Measurements from ENCODE around the gene AHR. TPM values are rescaled to one million over a fixed set of nuclear protein-coding genes. Genes with fewer than 3 reads are reported as not detected.

The AHR gene
- total RNA-seq, 1 experiment from 2014 or later = 6.1 TPM

- no peak overlapping the region for H3K56ac ChIP-seq (ENCODE audit: insufficient read length, low read depth, low read length)
- Mint-ChIP-seq H3K36me3 (ENCODE audit: insufficient read depth in 1 of 3, low read depth in 3 of 3) (no peaks in the 10 kb centered on the region), H3K4me3 (no peak overlapping the region), H3K27me3 (ENCODE audit: low read depth) (no peaks in the 10 kb centered on the region), H3K27ac (no peak overlapping the region), H3K4me1 (peaks cover 32% of the 10 kb centered on the region in 2 experiments), H3K9me3 (no peaks in the 10 kb centered on the region)
- H3K9me3 ChIP-seq (ENCODE audit: control insufficient read depth, low read depth, low read length) = no peaks in the 10 kb centered on the region
- peaks cover 4% of the 10 kb centered on the region; the same call in 1 of the 2 replicates for H3K4me1 ChIP-seq (ENCODE audit: insufficient read depth, low read length)
- WGBS (ENCODE audit: extremely low coverage, insufficient read length, low lambda C conversion rate) = no CpG with 5 or more reads among the region's 2 CpGs
- H2AK5ac ChIP-seq (ENCODE audit: insufficient read length, low read length) = no peak overlapping the region
- DNase-seq = no peak
- H3T11ph ChIP-seq (ENCODE audit: low read length) = no peak overlapping the region
- no peaks in the 10 kb centered on the region for H3K27me3 ChIP-seq (ENCODE audit: insufficient read depth, low read length)
- no peak overlapping the region for H3K9ac ChIP-seq (ENCODE audit: extremely low read depth, insufficient read length, low read length)
- no peaks in the 10 kb centered on the region; the same call in 1 of the 2 replicates for H3K79me2 ChIP-seq (ENCODE audit: insufficient read depth, low read length)
- no peak overlapping the region for H3K18ac ChIP-seq (ENCODE audit: insufficient read length, low read depth, low read length)
- no peak overlapping the region for H3K23ac ChIP-seq (ENCODE audit: insufficient read length, low read depth, low read length)
- TF ChIP-seq CTCF (conservative IDR thresholded peaks at IDR 0.05) = no peak
- no peaks in the 10 kb centered on the region for H3K79me1 ChIP-seq (ENCODE audit: insufficient read depth, low read depth, low read length, poor library complexity, severe bottlenecking)
- no peak overlapping the region for H2BK120ac ChIP-seq (ENCODE audit: low read depth, low read length, poor library complexity, severe bottlenecking)
- H3K27ac ChIP-seq (ENCODE audit: insufficient read length, low read depth, low read length) = no peak overlapping the region
- no peak overlapping the region for H2BK15ac ChIP-seq (ENCODE audit: low read depth, low read length)
- H2AFZ ChIP-seq (ENCODE audit: low read length) = no peak overlapping the region
- no peak overlapping the region for H4K8ac ChIP-seq (replicated peaks; ENCODE audit: insufficient read length, low read depth, low read length)
- H3K23me2 ChIP-seq (ENCODE audit: insufficient read length, low read depth, low read length, poor library complexity, severe bottlenecking) = no peaks in the 10 kb centered on the region
- no peak overlapping the region for H3K4ac ChIP-seq (ENCODE audit: low read depth, low read length)
- no peak overlapping the region for H2BK20ac ChIP-seq (ENCODE audit: low read depth, low read length, poor library complexity, severe bottlenecking)
- no peak overlapping the region for H4K5ac ChIP-seq (ENCODE audit: insufficient read length, low read depth, low read length)
- no peak overlapping the region for H3K14ac ChIP-seq (ENCODE audit: insufficient read depth, low read length)
- no peak overlapping the region for H2BK5ac ChIP-seq (ENCODE audit: insufficient read length, low read length)
- H4K91ac ChIP-seq (ENCODE audit: insufficient read length, low read depth, low read length) = no peak overlapping the region
- H3K4me2 ChIP-seq (ENCODE audit: insufficient read depth, insufficient read length, low read length) = no peak overlapping the region
- no peak overlapping the region for H2BK12ac ChIP-seq (ENCODE audit: insufficient read length, low read depth, low read length)
- H4K20me1 ChIP-seq (ENCODE audit: control insufficient read depth, insufficient read depth, insufficient read length) = no peaks in the 10 kb centered on the region
These were observed 9.7 kb downstream of the AHR start for GRCh38 chr7:17307969-17308648.

All from H9 (cell line).